NCI-H187 treated with DMSO at 0.1 percent for 48 hours (cell line): Measurements from ENCODE around the gene MED12L.
"Not testable (repeated sequence)": the region's sequence is repeated elsewhere in the genome, so short reads cannot be mapped to it uniquely, and the experiment has no call there.

ENCODE experiments used
- DNase-seq: peaks from one replicate; lab custom pipeline; 2025; lab: John Stamatoyannopoulos, UW

The MED12L gene

DNA sequence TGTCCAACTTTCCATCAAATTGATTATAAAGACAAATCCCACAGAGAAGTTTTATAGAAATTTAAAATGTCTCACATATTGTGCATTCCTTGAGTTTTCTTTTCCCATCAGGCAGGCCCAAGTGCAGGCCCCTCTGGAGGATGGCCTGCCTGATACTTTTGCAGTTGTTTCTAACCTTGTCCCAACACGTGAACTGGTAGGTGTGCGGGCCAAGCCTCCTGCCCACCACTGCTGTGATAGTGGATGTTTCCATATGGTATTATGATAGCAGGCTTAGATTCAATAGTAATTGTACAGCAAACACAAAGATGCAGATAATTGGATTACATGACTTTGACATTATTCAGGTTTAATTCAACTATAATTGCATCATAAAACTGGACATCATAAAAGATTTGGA, 297.6 kb downstream of the MED12L start:
- no peak for DNase-seq

- no peak for DNase-seq
These were observed 298.5 kb downstream of the MED12L start for GRCh38 chr3:151383956-151384355.

DNA sequence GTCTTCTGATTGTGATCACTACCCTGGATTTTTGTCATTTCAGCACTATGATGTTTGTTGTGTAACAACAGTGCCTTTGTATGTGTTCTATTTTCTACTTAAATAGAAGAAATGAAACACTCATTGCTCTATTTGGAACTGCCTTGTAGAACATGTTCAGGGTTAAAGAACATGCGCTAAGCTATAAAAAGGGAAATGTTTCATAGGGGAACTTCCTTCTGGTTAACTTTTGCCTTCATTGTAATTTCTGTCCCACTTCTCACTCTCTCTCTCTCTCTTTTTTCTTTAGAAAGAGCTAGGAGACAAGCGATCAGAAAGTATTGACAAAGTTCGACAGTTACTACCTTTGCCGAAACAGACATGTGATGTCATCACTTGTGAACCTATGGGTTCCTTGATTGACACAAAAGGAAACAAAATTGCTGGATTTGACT, 299.3 kb downstream of the MED12L start, which contains the start of gene P2RY12:
Gene P2RY12 (minus strand): TSS at position 13 of the 434 bp plus-strand sequence. CDS start 45,908 bp downstream, outside the sequence.
- no peak for DNase-seq

DNA sequence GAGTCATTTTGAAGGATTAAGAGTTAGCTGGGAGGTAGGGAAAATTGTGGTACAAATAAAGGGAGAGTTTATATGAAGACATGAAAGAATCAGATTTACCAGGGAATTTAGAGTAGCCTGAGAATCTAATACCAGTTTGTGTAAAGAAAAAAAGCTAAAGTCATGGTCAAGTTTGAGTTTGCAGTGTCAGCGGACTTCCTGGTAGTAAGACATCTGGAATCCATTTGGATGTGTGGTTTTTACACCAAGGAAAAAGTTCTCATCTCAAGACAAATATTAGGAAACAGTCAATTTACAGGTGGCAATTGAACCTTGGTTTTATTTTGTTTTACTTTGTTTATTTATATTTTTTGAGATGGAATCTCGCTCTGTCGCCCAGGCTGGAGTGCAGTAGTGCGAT, 300.6 kb downstream of the MED12L start:
- no peak for DNase-seq

DNA sequence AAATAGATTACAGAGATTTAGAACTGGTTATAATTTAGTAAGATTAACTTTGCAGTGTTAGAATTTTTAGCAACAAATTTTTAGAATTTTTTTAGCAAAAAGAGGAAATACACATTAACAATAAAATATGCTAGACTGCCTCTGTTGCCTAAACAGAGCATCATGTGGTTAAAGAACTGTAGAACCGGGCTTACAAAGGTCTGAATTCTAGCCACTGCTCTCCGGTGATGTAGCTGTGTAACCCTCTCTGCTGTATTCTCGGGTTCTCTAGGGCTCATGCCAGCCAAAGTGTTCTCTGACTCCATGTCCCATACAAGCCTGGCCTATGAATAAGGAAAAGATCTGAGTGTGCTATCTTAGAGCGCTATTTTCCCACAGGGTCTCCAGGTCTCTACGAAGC, 302.0 kb downstream of the MED12L start:
- no peak for DNase-seq

GRCh38 chr3:151387842-151388241, 302.4 kb downstream of the MED12L start:
- DNase-seq, result no peak

DNA sequence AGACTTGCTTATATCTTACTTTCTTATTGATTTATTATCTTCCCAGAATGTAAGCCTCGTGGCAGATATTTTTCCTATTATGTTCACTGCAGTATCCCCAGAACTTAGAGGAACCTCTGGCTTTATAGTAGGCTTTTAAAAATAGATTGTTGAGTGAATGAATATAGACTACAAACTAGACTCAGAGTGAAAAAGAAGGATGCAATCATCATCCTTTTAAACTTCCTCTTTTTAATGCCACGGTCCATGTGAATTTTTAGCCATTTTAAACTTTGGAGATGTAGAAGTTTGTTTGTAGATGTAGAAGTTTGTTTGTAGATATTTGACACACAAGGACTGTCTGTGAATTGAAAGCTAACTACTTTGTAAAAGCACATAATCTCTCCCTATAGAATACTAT, 306.3 kb downstream of the MED12L start:
- no peak for DNase-seq

DNA sequence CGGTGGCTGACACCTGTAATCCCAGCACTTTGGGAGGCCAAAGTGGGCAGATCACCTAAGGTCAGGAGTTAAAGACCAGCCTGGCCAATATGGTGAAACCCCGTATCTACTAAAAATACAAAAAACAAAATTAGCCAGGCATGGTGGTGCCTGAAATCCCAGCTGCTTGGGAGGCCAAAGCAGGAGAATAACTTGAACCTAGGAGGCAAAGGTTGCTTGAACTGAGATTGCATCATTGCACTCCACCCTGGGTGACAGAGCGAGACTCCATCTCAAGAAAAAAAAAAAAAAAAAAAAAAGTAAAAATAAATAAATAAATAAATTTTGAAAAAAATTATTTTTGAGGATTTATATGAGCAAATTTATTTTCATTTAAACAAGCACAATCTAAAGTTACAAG, 306.7 kb downstream of the MED12L start:
- DNase-seq, result not testable (repeated sequence)

- no peak for DNase-seq
These were observed 307.8 kb downstream of the MED12L start for GRCh38 chr3:151393146-151393830.

- DNase-seq, result no peak
These were observed 308.5 kb downstream of the MED12L start for GRCh38 chr3:151393941-151394340.

- no peak for DNase-seq
These were observed 309.1 kb downstream of the MED12L start for GRCh38 chr3:151394611-151395010.

- DNase-seq, result no peak
These were observed 310.3 kb downstream of the MED12L start for GRCh38 chr3:151395806-151396205.

DNA sequence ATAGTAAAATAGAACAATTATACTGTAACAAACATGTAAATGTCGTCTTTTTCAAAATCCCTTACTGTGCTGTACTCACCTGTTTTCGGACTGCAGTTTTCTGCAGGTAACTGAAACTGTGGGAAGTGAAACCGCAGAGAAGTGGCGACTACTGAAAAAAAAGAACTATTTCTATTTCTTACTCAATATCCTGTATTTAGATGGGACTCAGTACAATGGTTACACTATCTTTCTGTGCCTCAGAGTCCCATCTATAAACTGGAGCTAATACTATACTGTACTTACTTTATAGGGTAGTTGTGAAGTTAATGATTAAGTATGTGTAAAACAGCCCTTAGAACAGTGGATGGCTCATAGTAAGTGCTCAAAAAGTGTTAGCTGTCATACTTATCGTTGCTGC, 313.4 kb downstream of the MED12L start:
- DNase-seq, result no peak

DNA sequence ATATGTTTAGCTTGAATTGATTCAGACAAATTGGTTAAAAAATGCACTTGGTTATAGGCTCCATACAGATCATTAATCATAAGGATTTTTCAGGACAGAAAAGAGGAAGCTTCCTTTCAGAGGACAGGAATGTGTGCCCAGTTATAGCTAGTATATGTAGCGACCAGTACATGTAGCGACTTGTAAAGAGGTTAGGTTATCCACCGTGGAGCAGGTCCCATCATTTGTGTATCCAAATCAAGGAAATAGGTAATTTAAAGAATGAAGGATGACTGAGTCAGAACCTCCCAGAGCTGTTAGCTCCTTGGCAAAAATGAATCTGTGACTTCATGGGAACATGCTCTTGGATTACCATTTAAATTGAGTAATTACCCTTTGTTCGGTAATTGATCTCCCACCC, 314.9 kb downstream of the MED12L start:
- DNase-seq, result no peak

GRCh38 chr3:151402349-151402748, 316.9 kb downstream of the MED12L start:
- no peak for DNase-seq

GRCh38 chr3:151403246-151403645, 317.8 kb downstream of the MED12L start:
- DNase-seq, result no peak

DNA sequence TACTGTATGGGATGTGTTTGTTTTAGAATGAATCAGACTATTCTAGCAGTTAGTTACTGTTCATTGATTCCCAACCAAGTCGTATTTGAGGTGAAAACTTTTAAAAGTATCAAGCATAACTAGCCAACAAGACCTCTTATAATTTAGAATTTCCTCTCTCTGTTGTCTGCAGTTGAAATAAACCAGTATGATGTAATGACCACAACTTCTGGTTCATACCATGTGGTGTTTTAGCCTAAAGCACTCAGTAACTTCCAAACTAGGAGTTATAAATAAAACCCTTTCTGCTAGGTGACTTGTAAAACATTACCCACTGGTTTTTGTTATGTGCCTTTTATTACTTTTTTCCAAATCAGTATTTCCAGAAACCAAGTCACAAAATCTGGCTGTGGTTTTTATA, 318.9 kb downstream of the MED12L start:
- DNase-seq, result no peak

DNA sequence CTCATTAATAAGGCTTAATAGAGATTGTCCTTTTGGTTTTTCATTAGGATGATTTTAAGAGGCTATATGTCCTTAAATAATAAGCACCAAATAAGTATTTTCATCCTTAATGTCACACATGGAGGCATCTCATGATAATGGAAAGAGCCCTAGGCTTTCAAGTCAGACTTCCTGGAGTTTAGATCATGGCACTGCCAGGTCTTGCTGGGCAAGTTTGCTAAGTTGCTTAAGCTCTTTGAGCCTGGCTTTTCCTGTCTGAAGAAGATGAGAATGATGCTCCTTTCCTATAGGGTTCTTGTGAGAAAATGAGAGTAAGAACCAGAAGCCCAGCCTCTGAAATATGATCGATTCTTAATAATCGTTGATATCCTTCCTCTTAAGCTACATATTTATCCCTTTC, 322.5 kb downstream of the MED12L start:
- DNase-seq, result no peak

GRCh38 chr3:151410891-151411559, 325.6 kb downstream of the MED12L start:
- DNase-seq, result no peak

- DNase-seq, result no peak
These were observed 327.5 kb downstream of the MED12L start for GRCh38 chr3:151412989-151413388.

DNA sequence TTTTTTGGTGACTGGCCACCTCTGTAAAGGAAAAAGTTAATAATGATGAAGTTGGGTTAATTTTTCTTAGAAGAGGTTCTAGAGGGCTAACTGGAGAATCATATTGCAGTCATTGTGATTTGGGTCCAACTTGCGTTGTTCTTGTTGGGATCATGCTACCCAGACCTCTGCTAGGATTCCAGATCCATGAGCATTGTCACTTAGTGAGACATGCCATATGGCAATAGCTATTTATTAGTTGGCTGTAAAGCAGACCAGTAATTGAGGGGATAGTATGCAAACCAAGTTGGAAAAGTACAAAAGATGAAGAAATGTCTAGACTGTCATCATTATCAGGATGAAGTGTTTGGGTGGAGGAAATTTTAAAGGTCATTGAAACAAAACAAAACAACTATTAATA, 329.8 kb downstream of the MED12L start:
- no peak for DNase-seq

DNA sequence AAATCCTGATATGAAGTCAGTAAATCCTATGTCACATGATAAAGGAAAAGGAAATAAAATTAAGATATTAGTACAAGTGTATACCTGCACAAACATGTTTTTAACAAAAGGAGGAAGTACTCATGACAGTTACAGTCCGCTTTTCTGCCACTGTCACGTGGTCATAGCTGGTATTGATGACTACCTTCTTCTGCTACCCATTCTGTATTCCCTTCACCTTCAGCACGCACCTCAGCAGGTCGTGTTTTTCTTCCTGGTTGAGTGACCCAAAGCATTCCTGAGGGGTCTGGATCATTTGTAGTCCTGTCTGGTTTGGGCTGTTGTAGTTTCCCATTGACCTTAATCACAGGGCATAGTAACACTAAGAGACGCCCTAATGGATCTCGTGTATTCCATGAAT, 334.3 kb downstream of the MED12L start:
- DNase-seq, result no peak

DNA sequence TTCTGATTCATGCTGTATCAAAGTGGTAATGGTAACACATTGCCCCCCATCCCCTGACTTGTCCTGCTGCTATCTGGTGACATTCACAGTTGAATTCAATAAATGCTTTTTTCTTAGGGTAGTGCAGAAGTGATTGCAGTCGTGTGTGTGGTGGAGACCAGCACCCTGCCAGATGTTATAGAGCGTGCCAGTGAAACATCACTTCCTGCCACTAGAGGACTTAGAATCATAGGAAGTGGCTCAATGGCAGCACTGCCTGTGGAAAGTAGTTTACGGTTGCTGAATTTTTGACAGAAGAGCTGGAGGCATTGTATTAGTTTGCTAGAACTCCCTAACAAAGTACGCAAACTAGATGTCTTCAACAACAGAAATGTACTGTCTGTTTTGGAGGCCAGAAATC, 336.5 kb downstream of the MED12L start:
- DNase-seq, result no peak

DNA sequence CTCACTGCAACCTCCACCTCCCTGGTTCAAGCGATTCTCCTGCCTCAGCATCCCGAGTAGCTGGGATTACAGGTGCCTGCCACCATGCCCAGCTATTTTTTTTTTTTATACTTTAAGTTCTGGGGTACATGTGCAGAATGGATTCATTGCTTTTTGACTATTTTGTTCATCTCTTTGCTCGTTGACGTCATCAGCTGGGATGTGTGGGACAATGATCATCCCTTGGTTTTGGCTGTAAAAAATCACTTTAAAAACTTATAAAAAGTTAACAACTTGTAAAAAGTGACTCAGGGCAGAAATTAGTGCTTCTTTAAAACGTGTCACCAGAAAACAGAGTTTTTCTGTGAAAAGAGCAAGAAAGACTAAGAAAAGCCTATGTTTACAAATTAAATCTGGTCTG, 337.6 kb downstream of the MED12L start:
- no peak for DNase-seq
